Measurements from ENCODE around the gene LSM12.
"Not testable (repeated sequence)": the region's sequence is repeated elsewhere in the genome, so short reads cannot be mapped to it uniquely, and the experiment has no call there.

The LSM12 gene

GRCh38 chr17:44105941-44106340 lies 39.5 kb upstream of the LSM12 start:
- no peak overlapping the region for H3K4me3 ChIP-seq (ENCODE audit: low read depth, low read length)
- no peak for DNase-seq (ENCODE audit: low read depth)
- TF ChIP-seq, protein P1, sequence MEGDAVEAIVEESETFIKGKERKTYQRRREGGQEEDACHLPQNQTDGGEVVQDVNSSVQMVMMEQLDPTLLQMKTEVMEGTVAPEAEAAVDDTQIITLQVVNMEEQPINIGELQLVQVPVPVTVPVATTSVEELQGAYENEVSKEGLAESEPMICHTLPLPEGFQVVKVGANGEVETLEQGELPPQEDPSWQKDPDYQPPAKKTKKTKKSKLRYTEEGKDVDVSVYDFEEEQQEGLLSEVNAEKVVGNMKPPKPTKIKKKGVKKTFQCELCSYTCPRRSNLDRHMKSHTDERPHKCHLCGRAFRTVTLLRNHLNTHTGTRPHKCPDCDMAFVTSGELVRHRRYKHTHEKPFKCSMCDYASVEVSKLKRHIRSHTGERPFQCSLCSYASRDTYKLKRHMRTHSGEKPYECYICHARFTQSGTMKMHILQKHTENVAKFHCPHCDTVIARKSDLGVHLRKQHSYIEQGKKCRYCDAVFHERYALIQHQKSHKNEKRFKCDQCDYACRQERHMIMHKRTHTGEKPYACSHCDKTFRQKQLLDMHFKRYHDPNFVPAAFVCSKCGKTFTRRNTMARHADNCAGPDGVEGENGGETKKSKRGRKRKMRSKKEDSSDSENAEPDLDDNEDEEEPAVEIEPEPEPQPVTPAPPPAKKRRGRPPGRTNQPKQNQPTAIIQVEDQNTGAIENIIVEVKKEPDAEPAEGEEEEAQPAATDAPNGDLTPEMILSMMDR (IDR thresholded peaks at IDR 0.05; ENCODE audit: low read depth, low read length, missing control alignments), result no peak

- H3K4me3 ChIP-seq (ENCODE audit: low read depth, low read length), result no peak overlapping the region
- TF ChIP-seq, protein P1 (IDR thresholded peaks at IDR 0.05; ENCODE audit: low read depth, low read length, missing control alignments), result no peak
- no peak for DNase-seq (ENCODE audit: low read depth)
Measured at GRCh38 chr17:44105483-44105882, 39.0 kb upstream of the LSM12 start.

DNA sequence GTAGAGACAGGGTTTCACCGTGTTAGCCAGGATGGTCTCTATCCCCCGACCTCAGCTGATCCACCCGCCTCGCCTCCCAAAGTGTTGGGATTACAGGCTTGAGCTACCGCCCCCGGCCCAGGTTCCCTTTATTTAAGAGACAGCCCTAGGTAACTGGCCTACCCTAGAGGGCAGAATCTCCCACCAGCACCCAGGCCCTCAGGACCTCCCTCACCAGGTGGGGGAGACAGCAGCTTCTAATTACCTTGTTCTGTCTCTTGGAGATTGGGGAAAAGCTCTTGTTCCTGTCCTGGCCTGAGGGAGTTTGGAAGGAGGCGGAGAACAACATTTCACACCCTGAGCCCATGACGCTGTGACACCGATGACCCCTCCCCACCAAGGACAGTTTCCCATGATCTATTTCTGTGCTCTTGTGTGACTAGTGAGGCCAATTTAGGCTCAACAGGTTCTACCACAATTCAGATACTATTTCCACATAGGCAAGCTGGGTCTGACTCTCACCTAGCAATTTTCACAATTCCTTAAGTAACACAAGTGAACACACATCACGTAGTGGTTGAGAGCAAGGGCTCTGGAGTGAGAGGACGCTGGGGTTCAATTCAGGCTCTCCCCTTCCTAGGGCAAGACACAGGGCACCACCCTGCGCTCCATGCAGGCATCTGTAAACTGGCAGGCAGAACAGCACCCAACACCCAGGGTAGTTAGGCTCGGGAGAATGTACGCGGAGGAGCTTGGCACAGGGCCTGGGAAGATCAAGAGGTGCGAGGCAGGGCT lies 36.6 kb upstream of the LSM12 start:
- H3K4me3 ChIP-seq (ENCODE audit: low read depth, low read length), result no peak overlapping the region
- no peak for DNase-seq (ENCODE audit: low read depth)
- TF ChIP-seq, protein P1 (IDR thresholded peaks at IDR 0.05; ENCODE audit: low read depth, low read length, missing control alignments), result no peak

DNA sequence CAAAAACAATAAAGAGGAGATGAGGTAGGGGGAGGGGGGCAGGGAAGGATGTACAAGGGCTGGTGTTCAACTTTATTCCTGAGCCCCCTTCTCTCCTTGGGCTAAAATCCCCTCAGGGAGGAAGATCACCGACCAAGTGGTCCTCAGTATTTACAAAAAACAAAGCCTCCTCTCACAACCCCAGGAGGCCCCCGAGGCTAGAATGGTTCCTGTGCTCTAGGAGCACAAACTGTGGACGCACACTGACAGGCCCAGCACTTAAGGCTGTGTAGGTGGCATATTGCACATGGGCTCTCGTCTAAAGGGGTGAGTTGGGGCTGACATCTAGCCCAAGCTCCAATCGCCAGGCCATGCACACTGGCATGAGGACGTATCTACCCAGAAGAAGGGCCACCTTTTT lies 35.4 kb upstream of the LSM12 start:
- not testable (repeated sequence) for H3K4me3 ChIP-seq (ENCODE audit: low read depth, low read length); DNase-seq (ENCODE audit: low read depth)

DNA sequence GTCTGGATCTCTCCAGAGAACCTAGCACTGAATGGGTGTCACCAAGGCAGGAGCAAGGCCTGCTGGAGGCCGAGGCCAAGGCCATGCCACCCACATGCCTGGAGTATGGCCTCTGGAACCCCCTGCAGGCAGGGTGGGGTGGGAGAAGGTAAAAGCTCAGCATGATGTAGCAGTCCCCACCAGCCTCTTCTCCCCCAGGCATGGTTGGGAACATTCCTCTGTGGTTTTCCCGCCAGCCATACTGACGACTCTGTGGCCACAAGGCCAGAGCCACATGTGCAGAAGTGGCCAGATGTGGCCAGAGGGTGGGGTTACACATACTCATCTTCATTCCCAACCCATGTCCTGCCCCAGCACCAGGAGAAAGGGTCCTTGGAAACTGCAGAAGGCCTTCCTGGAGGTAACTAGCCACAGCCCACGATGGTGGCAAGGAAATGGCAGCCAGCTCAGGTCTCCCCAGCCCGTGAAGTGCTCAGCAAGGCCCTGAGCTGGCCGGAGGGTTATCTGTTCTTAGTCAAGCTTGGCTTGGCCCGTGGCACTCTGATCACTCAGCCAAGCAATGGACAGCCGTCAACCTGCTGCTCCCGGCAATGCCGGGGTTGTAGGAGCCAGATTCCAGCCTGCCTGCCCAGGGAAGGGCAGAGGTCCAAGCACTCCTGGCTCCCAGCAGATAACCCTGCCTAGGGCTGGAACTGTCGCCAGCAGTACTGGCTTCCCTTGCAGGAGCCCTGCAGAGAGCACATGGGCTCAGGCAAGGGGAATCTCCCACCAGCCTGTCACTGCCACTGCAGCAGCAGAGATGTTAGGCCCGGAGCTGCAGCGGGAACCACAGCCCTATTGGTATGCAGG lies 30.9 kb upstream of the LSM12 start:
- DNase-seq (ENCODE audit: low read depth), result no peak

DNA sequence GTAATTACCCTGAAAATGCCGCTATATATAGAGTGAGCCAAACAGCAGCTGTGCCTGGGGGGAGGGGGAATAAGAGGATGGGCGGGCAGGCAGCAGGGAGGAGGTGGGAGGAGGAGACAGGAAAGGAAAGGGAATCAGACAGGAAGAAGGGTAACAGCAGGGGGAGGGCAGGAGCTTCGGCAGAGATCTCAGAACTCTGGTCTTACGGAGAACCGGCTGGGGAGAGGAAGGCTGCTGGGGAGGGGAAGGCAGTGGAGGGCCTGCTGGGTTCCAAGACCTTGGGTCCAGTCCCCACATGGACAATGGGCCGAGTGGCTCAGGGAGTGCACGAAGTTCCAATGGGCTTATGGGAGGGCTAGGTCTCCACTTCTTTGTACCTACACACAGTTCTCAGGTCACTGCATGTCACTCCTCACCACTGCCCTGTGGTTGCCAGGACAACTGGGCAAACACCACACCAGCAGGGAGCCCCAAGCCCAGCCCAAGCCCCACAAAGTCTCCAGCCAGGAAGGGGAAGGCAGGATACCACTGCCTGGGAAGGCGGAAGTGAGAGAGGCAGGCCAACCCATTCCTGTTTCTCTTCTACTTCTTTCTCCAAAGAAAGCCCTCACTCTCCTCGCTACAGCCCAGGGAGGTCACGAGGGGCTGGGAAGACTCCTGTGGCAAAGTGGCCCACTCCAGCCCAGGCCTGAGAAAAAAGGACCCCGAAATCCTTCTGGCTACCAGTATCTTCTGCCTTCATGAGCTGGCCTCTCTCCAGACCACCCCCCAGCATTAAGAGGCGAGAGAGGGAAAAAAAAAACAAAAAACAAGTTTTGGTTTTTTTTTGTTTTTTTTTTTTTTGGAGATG lies 29.4 kb upstream of the LSM12 start:
- TF ChIP-seq, protein P1 (IDR thresholded peaks at IDR 0.05; ENCODE audit: low read depth, low read length, missing control alignments), result no peak
- H3K4me3 ChIP-seq (ENCODE audit: low read depth, low read length), result no peak overlapping the region

More for the DNA sequence above, 30.9 kb upstream of the LSM12 start:
- TF ChIP-seq, protein P1 (IDR thresholded peaks at IDR 0.05; ENCODE audit: low read depth, low read length, missing control alignments), result no peak
- H3K4me3 ChIP-seq (ENCODE audit: low read depth, low read length), result no peak overlapping the region

GRCh38 chr17:44095388-44095646 lies 28.8 kb upstream of the LSM12 start:
- TF ChIP-seq, protein P1 (IDR thresholded peaks at IDR 0.05; ENCODE audit: low read depth, low read length, missing control alignments), result no peak
- no peak overlapping the region for H3K4me3 ChIP-seq (ENCODE audit: low read depth, low read length)

More for the DNA sequence above, 29.4 kb upstream of the LSM12 start:
- no peak for DNase-seq (ENCODE audit: low read depth)

More at GRCh38 chr17:44095388-44095646, 28.8 kb upstream of the LSM12 start:
- DNase-seq (ENCODE audit: low read depth), result no peak

All from GM12864 (cell line).